ENCODE measurements around the gene EVX2.

GRCh38 chr2:176110415-176111308 lies 26.9 kb upstream of the EVX2 start:
- TF ChIP-seq CTCF (IDR thresholded peaks at IDR 0.05) (no peak), EZH2 (IDR thresholded peaks at IDR 0.05; ENCODE audit: borderline replicate concordance, insufficient read depth, low read depth, low read length, poor library complexity, severe bottlenecking) (no peak)
